OCI-LY3 (cell line): ENCODE data around the gene LAIR2.

Experiments
- CTCF ChIP-seq: fragments of 200-600, 300-600 bp; sonication (generic); IDR thresholded peaks from 2 replicates; pipeline ENCODE4 v1.5.1; 2014; ENCODE audit warnings: antibody characterized with exemption, low read length, low read depth
- EZH2phosphoT487 ChIP-seq: fragments of 200-600 bp; shearing (Covaris generic); IDR thresholded peaks from 2 replicates; pipeline ENCODE4 v1.6.1; 2018; ENCODE audit warnings: antibody characterized with exemption, mixed run types, low read depth

DNA sequence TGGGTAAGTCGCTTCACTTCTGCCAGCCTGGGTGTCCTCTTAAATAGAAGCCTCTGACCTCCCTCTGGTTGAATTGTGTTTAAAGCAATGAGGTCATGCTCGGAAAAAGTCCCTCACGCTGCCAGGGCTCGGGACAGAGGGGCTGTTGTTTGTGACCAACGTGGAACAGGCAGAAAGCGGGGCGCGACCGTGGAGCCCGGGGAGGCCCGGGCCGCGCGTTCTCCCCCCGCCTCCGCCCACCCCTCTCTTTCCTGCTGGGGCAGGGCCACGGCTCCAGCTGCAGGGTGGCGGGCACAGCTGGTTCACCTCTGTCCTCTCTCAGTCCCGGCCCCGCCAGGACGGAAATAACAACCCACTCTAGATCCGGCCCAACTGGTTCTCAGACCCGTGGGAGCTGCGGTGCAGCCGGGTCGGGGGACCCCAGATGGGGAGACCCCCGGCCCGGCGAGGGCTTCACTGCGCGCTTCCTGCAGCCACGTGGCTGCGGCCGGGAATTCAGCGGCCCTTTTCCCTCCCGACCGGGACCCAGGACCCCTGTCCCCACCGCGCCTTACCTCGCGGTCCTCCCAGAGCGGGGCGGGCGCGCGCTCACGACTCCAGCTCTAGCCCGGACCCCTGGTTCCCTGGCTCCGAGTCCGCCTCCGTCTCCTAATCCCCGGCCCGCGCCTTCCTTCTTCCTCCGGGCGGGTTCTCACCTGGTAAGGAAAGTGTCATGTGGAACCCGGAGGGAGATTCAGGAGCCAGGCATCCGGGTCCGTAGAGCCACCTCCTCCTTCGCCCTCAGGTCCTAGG lies 31.4 kb upstream of the LAIR2 start:
- TF ChIP-seq CTCF (no peak), EZH2phosphoT487 (no peak)
